Measurements from ENCODE around the gene RD3L. TPM values are rescaled to one million over a fixed set of nuclear protein-coding genes. Genes with fewer than 3 reads are reported as not detected.
"Not testable (repeated sequence)": the region's sequence is repeated elsewhere in the genome, so short reads cannot be mapped to it uniquely, and the experiment has no call there.

RD3L gene
- total RNA-seq (2012; rRNA removed), result not detected in 2 replicates

DNA sequence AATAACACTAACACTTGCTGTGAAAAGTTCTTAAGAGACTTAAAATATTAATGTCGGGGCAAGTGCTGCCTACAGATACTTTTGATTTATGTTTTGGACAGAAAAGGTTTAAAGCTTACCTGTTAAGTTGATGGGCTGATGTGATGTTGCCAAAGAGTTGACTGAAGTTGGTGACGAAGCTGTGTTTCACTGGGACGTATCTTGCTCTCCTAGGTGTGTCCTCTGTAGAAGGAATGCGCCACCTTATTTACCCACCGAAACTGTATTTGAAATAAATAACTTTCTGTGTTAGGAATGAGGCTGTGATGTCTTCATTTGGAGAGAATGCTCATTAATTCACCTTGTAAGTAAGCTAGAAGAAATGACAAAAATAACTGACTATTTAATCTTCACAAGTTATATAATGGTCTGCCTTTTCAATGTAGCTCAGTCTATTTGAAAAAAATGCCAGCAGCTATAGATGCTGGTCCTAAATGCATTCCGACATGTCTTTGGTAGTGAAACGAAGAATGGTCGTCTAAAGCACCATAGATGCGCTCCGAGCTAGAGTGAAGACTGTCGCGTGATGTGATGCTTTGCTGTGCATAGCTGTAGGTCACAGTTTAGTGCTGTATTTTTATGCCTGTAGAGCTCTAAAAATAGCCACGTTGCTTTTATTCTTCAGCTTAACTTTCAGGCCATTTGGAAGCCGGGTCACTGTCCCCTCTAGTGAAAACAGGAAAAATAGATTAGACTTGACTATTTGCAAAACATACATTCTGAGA lies at the start of gene RD3L:
TSS of gene RD3L (minus strand) at position 557 of the 764 bp plus-strand sequence. CDS start 834 bp downstream, outside the sequence.
- Histone ChIP-seq H3K4me3 (ENCODE audit: low read length) (no peak within 1 kb of the TSS), H3K4me2 (ENCODE audit: low read length) (no peak within 1 kb of the TSS), H3K27me3 (ENCODE audit: control insufficient read depth, insufficient read depth, low read length) (peaks cover 54% of the 10 kb centered on the region)

DNA sequence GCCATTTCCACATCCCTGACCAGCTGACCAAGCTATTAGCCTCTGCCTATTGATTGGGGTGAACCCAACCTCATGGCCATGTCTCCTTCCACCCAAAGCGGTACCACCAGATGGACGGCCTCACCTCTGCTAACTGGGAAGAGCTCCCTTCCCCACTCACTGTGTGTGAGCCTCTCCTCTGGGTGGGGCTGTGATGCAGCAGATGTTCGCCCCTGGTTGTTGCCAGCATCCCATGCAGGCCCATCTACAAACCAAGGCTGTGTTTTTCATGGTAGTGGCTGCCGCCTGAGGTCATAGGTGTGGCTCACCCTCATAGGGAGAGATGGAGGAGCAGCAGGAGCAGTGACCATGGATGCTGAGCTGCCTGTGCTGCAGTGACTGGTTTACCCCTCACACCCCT lies 47.6 kb upstream of the RD3L start:
- no peaks in the 10 kb centered on the region for H3K4me1 ChIP-seq (ENCODE audit: control insufficient read depth, insufficient read depth, low read length)
- no peak overlapping the region for H3K9ac ChIP-seq (ENCODE audit: low read depth, low read length)
- H3K27me3 ChIP-seq (ENCODE audit: control insufficient read depth, insufficient read depth, low read length), result peaks cover 40% of the 10 kb centered on the region
- H3K36me3 ChIP-seq (ENCODE audit: insufficient read depth, low read length), result no peaks in the 10 kb centered on the region
- H3K4me3 ChIP-seq (ENCODE audit: low read length), result no peak overlapping the region
- H3K9me3 ChIP-seq (replicated peaks; ENCODE audit: low read length), result peaks cover 11% of the 10 kb centered on the region
- H3K4me2 ChIP-seq (ENCODE audit: low read length), result no peak overlapping the region

More for the DNA sequence above, at the start of gene RD3L:
- H3K9ac ChIP-seq (ENCODE audit: low read depth, low read length), result no peak within 1 kb of the TSS
- H3K4me1 ChIP-seq (ENCODE audit: control insufficient read depth, insufficient read depth, low read length), result no peaks in the 10 kb centered on the region
- no peaks in the 10 kb centered on the region for H3K9me3 ChIP-seq (replicated peaks; ENCODE audit: low read length)
- H3K36me3 ChIP-seq (ENCODE audit: insufficient read depth, low read length), result no peaks in the 10 kb centered on the region

DNA sequence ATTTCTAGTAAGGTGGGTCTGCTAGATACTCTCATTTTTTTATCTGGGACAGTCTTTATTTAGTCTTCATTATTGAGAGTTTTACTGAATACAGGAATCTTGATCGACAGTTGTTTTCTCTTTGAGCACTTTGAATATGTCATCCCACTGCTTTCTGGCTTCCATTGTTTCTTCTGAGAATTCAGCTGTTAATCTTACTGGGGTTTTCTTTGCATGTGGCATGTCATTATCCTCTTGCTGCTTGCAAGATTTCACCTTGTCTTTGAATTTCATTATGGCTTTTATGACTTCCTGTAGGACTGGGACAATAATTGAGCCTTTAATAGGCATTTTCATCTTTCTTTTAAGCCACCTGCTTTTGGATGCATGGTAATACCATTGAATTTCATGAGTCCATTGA lies 46.7 kb upstream of the RD3L start:
- Histone ChIP-seq H3K4me1 (ENCODE audit: control insufficient read depth, insufficient read depth, low read length) (no peaks in the 10 kb centered on the region), H3K4me3 (ENCODE audit: low read length) (no peak overlapping the region), H3K36me3 (ENCODE audit: insufficient read depth, low read length) (no peaks in the 10 kb centered on the region)

DNA sequence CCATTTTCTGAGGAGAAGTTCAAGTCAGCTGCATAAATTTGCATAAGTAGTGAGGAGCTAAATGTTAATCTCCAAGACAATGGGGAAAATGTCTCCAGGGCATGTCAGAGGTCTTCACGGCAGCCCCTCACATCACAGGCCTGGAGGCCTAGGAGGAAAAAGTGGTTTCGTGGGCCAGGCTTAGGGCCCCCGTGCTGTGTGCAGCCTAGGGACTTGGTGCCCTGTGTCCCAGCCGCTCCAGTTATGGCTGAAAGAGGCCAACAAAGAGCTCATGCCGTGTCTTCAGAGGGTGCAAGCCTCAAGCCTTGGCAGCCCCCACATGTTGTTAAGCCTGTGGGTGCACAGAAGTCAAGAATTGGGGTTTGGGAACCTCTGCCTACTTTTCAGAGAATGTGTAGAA lies 41.9 kb upstream of the RD3L start:
- Histone ChIP-seq H3K4me3 (ENCODE audit: low read length) (no peak overlapping the region), H3K9me3 (replicated peaks; ENCODE audit: low read length) (peaks cover 7% of the 10 kb centered on the region), H3K4me2 (ENCODE audit: low read length) (no peak overlapping the region), H3K4me1 (ENCODE audit: control insufficient read depth, insufficient read depth, low read length) (no peaks in the 10 kb centered on the region), H3K9ac (ENCODE audit: low read depth, low read length) (no peak overlapping the region), H3K36me3 (ENCODE audit: insufficient read depth, low read length) (no peaks in the 10 kb centered on the region), H3K27me3 (ENCODE audit: control insufficient read depth, insufficient read depth, low read length) (peaks cover 16% of the 10 kb centered on the region)

More for the DNA sequence above, 46.7 kb upstream of the RD3L start:
- H3K9ac ChIP-seq (ENCODE audit: low read depth, low read length), result no peak overlapping the region
- peaks cover 11% of the 10 kb centered on the region for H3K9me3 ChIP-seq (replicated peaks; ENCODE audit: low read length)
- H3K4me2 ChIP-seq (ENCODE audit: low read length), result no peak overlapping the region
- H3K27me3 ChIP-seq (ENCODE audit: control insufficient read depth, insufficient read depth, low read length), result peaks cover 33% of the 10 kb centered on the region

DNA sequence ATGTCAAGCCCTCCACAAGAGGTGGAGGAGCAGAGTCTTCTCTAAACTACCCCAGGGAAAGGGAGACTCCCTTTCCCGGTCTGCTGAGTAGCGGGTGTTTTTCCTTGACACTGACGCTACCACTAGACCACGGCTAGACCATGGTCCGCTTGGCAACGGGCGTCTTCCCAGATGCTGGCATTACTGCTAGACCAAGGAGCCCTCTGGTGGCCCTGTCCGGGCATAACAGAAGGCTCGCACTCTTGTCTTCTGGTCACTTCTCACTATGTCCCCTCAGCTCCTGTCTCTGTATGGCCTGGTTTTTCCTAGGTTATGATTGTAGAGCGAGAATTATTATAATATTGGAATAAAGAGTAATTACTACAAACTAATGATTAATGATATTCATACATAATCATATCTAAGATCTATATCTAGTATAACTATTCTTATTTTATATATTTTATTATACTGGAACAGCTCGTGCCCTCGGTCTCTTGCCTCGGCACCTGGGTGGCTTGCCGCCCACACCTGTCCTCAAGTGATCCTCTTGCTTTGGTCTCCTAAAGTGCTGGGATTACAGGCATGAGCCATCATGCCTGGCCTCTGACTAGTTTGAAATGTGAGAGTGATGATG lies 38.4 kb upstream of the RD3L start:
- H3K4me2 ChIP-seq (ENCODE audit: low read length); H3K4me1 ChIP-seq (ENCODE audit: control insufficient read depth, insufficient read depth, low read length); H3K27me3 ChIP-seq (ENCODE audit: control insufficient read depth, insufficient read depth, low read length); H3K9me3 ChIP-seq (replicated peaks; ENCODE audit: low read length); H3K36me3 ChIP-seq (ENCODE audit: insufficient read depth, low read length); H3K9ac ChIP-seq (ENCODE audit: low read depth, low read length); H3K4me3 ChIP-seq (ENCODE audit: low read length): not testable (repeated sequence)

DNA sequence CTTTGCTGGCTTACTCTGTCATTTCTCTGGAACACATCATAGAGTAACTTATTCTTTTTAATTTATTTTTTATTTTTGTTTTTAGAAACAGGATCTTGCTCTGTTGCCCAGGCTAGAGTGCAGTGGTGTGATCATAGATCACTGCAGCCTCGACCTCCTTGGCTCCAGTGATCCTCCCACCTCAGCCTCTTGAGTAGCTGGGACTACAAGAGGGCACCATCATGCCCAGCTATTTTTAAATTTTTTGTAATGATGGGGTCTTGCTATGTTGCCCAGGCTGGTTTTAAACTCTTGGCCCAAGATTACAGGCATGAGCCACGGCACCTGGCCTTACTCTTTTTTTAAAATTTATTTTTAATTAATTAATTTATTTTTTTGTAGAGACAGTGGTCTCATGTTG lies 32.2 kb upstream of the RD3L start:
- no peak overlapping the region for H3K9ac ChIP-seq (ENCODE audit: low read depth, low read length)
- no peaks in the 10 kb centered on the region for H3K4me1 ChIP-seq (ENCODE audit: control insufficient read depth, insufficient read depth, low read length)
- no peaks in the 10 kb centered on the region for H3K9me3 ChIP-seq (replicated peaks; ENCODE audit: low read length)
- H3K27me3 ChIP-seq (ENCODE audit: control insufficient read depth, insufficient read depth, low read length), result peaks cover 15% of the 10 kb centered on the region
- H3K4me2 ChIP-seq (ENCODE audit: low read length), result no peak overlapping the region
- H3K4me3 ChIP-seq (ENCODE audit: low read length), result no peak overlapping the region
- no peaks in the 10 kb centered on the region for H3K36me3 ChIP-seq (ENCODE audit: insufficient read depth, low read length)

DNA sequence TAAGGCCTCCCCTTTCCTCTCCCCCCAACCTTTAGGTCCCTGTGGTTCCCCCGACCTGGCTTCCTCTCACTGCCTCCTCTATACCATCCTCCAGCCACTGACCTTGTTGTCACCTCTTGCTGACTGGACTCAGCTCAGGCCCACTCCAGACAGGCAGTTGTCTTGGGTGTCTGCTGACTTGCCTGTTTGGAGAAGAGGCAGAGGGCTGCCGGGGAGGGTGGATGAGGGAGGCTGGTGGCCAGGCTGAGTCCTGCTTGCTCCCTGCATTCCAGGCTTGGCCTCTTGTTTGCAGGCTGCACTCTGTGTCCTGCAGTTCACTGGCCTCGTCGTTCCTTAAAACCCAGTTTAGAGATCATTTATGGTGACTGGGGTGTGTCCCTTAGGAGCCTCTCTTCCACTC lies 31.0 kb upstream of the RD3L start:
- Histone ChIP-seq H3K36me3 (ENCODE audit: insufficient read depth, low read length) (no peaks in the 10 kb centered on the region), H3K9ac (ENCODE audit: low read depth, low read length) (no peak overlapping the region)

DNA sequence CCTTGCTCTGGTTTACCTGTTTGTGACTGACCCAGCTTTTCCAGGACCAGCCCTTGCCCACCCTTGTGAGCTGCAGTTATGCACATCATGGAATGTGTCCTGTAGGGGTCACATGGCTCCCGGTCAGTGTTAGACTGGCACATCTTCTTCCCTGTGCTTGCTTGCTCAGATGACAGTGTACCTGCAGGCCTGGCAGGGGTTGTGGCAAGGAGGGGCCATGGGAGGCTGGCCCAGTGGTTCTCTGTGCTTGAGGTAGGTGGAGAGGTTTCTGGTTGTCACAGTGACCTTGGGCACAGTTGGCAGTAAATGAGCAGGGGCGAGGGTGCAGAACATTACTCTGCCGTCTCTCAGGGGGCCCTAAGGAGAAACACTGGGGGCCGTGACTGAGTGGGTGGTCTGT lies 27.6 kb upstream of the RD3L start:
- peaks cover 15% of the 10 kb centered on the region for H3K27me3 ChIP-seq (ENCODE audit: control insufficient read depth, insufficient read depth, low read length)
- H3K9me3 ChIP-seq (replicated peaks; ENCODE audit: low read length), result no peaks in the 10 kb centered on the region
- no peak overlapping the region for H3K9ac ChIP-seq (ENCODE audit: low read depth, low read length)
- no peak overlapping the region for H3K4me3 ChIP-seq (ENCODE audit: low read length)
- no peaks in the 10 kb centered on the region for H3K4me1 ChIP-seq (ENCODE audit: control insufficient read depth, insufficient read depth, low read length)
- no peaks in the 10 kb centered on the region for H3K36me3 ChIP-seq (ENCODE audit: insufficient read depth, low read length)
- no peak overlapping the region for H3K4me2 ChIP-seq (ENCODE audit: low read length)

More for the DNA sequence above, 31.0 kb upstream of the RD3L start:
- Histone ChIP-seq H3K9me3 (replicated peaks; ENCODE audit: low read length) (no peaks in the 10 kb centered on the region), H3K4me1 (ENCODE audit: control insufficient read depth, insufficient read depth, low read length) (no peaks in the 10 kb centered on the region), H3K4me3 (ENCODE audit: low read length) (no peak overlapping the region), H3K4me2 (ENCODE audit: low read length) (no peak overlapping the region), H3K27me3 (ENCODE audit: control insufficient read depth, insufficient read depth, low read length) (peaks cover 15% of the 10 kb centered on the region)

DNA sequence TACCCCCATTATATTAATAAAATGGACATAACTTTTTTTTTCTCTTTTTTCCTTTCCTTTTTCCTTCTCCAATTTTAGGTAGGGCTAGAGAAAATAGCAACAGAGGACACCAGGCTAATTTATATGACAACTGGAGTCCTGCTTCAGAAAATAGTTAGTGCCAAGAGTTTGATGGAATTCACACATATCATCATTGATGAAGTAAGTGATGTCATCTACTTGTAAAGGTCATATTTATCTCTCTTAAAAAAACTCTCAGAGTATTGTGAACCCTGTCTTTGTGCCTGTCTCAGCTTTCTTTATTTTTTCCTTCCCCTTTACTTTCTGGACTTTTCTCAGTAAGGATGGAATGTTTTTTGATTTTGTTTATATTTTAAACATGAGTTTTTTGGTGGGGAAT lies 24.3 kb upstream of the RD3L start:
- Histone ChIP-seq H3K27me3 (ENCODE audit: control insufficient read depth, insufficient read depth, low read length) (peaks cover 17% of the 10 kb centered on the region), H3K4me3 (ENCODE audit: low read length) (no peak overlapping the region), H3K4me2 (ENCODE audit: low read length) (no peak overlapping the region), H3K4me1 (ENCODE audit: control insufficient read depth, insufficient read depth, low read length) (no peaks in the 10 kb centered on the region), H3K36me3 (ENCODE audit: insufficient read depth, low read length) (no peaks in the 10 kb centered on the region), H3K9me3 (replicated peaks; ENCODE audit: low read length) (no peaks in the 10 kb centered on the region), H3K9ac (ENCODE audit: low read depth, low read length) (no peak overlapping the region)

DNA sequence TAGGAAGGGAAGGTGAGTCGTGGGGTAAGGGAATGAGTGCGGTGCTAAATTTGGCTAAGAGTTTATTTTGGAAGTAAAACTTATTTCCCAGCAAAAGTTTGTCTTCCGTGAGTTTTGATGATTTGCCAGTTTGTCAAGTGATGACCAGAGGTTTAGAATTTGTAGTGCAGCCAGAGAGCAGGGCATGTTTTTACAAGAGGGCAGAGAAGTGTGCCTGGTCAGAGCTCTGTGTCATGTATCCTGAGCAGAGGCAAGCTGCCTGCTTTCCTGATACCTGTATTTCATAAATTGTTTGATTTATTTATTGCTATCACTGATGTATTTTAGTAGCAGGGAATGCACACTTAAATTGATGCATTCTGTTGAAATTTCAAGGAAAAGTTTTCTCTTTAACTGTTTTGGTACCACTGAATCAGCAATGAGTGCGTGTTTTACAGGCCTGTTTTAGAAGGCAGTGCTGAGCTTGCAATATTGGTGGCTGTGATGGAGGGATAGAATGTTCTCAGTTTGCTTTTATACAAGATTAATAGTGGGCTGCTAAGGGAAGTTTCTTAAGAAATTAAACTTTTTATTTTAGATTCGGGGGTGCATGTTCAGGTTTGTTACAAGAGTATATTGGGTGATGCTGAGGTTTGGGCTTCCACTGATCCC lies 19.7 kb upstream of the RD3L start:
- peaks cover 17% of the 10 kb centered on the region for H3K27me3 ChIP-seq (ENCODE audit: control insufficient read depth, insufficient read depth, low read length)
- H3K36me3 ChIP-seq (ENCODE audit: insufficient read depth, low read length), result no peaks in the 10 kb centered on the region
- no peak overlapping the region for H3K9ac ChIP-seq (ENCODE audit: low read depth, low read length)
- no peak overlapping the region for H3K4me3 ChIP-seq (ENCODE audit: low read length)
- H3K4me2 ChIP-seq (ENCODE audit: low read length), result no peak overlapping the region
- H3K9me3 ChIP-seq (replicated peaks; ENCODE audit: low read length), result no peaks in the 10 kb centered on the region
- H3K4me1 ChIP-seq (ENCODE audit: control insufficient read depth, insufficient read depth, low read length), result no peaks in the 10 kb centered on the region

DNA sequence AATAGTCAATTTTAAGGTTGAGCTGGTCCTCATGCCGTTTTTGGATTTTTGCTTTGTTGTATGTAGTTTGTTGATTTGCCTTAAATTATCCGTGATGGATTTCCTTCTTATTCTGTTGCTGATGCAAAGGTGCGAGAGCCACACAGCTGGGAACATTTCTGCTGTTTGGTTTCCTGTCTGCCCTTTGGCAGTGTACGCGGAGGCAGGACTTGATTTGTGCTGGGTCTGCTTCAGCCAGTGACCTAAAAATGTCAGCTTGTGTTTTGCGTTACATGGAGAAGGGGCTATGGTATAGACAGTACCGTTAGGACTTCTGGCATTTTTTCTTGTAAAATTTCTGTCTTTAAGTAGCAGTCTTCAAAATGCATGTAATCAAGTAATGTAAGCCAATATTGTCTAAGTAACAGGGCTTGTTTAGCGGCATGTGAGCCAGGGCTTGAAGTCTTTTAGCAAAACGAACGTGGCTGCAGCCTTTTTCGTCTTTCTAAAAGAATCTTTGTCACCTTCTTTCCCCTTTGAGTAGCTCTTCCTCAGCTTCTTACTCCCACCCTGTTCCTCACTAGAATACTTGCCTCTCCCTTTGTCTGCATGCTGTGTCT lies 18.2 kb upstream of the RD3L start:
- Histone ChIP-seq H3K9ac (ENCODE audit: low read depth, low read length) (no peak overlapping the region), H3K27me3 (ENCODE audit: control insufficient read depth, insufficient read depth, low read length) (peaks cover 17% of the 10 kb centered on the region), H3K4me2 (ENCODE audit: low read length) (no peak overlapping the region), H3K36me3 (ENCODE audit: insufficient read depth, low read length) (no peaks in the 10 kb centered on the region), H3K4me3 (ENCODE audit: low read length) (no peak overlapping the region), H3K4me1 (ENCODE audit: control insufficient read depth, insufficient read depth, low read length) (no peaks in the 10 kb centered on the region), H3K9me3 (replicated peaks; ENCODE audit: low read length) (no peaks in the 10 kb centered on the region)

All from skeletal muscle satellite cell (primary cell).